Mesothelial cell of epicardium (in vitro differentiated cells): ENCODE measurements around the gene NPHP1. TPM values are rescaled to one million over a fixed set of nuclear protein-coding genes. Genes with fewer than 3 reads are reported as not detected.

Source experiments
- DNase-seq, 2 experiments: peaks; one replicate each; pipeline ENCODE4 v3.0.0; 2021; ENCODE audit warnings: low spot score in 2 of 2; ENCODE audit not compliant: unreplicated experiment in 2 of 2
- H3K27ac Mint-ChIP-seq: 2 replicates; pipeline ENCODE4 v1.8.0; 2021; ENCODE audit warnings: mixed read lengths
- H3K27me3 Mint-ChIP-seq: 2 replicates; pipeline ENCODE4 v1.8.0; 2021; ENCODE audit warnings: low read depth, mixed read lengths
- H3K36me3 Mint-ChIP-seq: 2 replicates; pipeline ENCODE4 v1.8.0; 2021; ENCODE audit warnings: mixed read lengths
- H3K4me1 Mint-ChIP-seq: 2 replicates; pipeline ENCODE4 v1.8.0; 2021; ENCODE audit warnings: mixed read lengths
- H3K4me3 Mint-ChIP-seq: 2 replicates; pipeline ENCODE4 v1.8.0; 2021; ENCODE audit warnings: mild to moderate bottlenecking, moderate library complexity, mixed read lengths
- H3K9me3 Mint-ChIP-seq: 2 replicates; pipeline ENCODE4 v1.8.0; 2021; ENCODE audit warnings: mixed read lengths
- CTCF ChIP-seq: fragments of 200-600 bp; sonication (generic); IDR thresholded peaks from one replicate; pipeline ENCODE4 v1.5.0; 2021; ENCODE audit warnings: antibody characterized with exemption; ENCODE audit not compliant: unreplicated experiment
- total RNA-seq: library from RNA; stranded (reverse); gene quantifications from 3 replicates; pipeline ENCODE4 v1.2.1, GENCODE V29; 2021

Gene NPHP1
- total RNA-seq, 1 donor from 2014 or later, result 5.1 TPM

GRCh38 chr2:110107092-110108079, 97.4 kb downstream of the NPHP1 start:
- Mint-ChIP-seq H3K36me3 (peaks cover 10% of the 10 kb centered on the region), H3K27ac (no peak overlapping the region), H3K27me3 (peaks cover 32% of the 10 kb centered on the region), H3K9me3 (peaks cover 49% of the 10 kb centered on the region), H3K4me1 (peaks cover 36% of the 10 kb centered on the region), H3K4me3 (no peak overlapping the region)
- no peak for TF ChIP-seq CTCF
- no peak for DNase-seq

DNA sequence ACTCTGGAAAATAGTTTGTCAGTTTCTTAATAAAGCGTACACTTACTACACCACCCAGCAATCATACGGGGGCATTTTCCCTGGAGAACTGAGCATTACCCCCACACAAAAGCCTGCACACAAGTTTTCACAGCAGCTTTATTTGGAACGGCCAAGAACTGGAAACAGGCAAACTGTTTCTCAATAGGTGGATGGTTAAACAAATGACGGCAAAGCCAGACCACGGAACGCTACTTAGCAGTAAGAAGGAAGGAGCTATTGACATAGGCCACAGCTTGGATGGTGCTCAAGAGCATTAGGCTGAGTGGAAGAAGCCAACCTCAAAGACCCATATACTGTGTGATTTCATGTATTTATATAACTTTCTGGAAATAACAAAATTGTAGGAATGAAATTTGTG, 98.2 kb downstream of the NPHP1 start:
- DNase-seq, result no peak
- peaks cover 10% of the 10 kb centered on the region for H3K36me3 Mint-ChIP-seq
- H3K27me3 Mint-ChIP-seq, result peaks cover 26% of the 10 kb centered on the region
- no peak overlapping the region for H3K27ac Mint-ChIP-seq
- peaks cover 44% of the 10 kb centered on the region for H3K4me1 Mint-ChIP-seq
- TF ChIP-seq CTCF, result no peak
- H3K4me3 Mint-ChIP-seq, result no peak overlapping the region
- H3K9me3 Mint-ChIP-seq, result peaks cover 42% of the 10 kb centered on the region

GRCh38 chr2:110105608-110106467, 99.0 kb downstream of the NPHP1 start:
- Mint-ChIP-seq H3K9me3 (peaks cover 34% of the 10 kb centered on the region), H3K27me3 (peaks cover 19% of the 10 kb centered on the region), H3K27ac (peak overlapping the region; percentile 84), H3K4me1 (peaks cover 51% of the 10 kb centered on the region), H3K36me3 (peaks cover 10% of the 10 kb centered on the region), H3K4me3 (no peak overlapping the region)
- no peak for TF ChIP-seq CTCF
- DNase-seq, result no peak

- Mint-ChIP-seq H3K9me3 (peaks cover 28% of the 10 kb centered on the region), H3K4me1 (peaks cover 55% of the 10 kb centered on the region), H3K27ac (peak overlapping the region; percentile 67), H3K36me3 (peaks cover 7% of the 10 kb centered on the region), H3K4me3 (no peak overlapping the region), H3K27me3 (peaks cover 13% of the 10 kb centered on the region)
- no peak for DNase-seq
- no peak for TF ChIP-seq CTCF
Measured at GRCh38 chr2:110105183-110105582, 99.6 kb downstream of the NPHP1 start.

- Mint-ChIP-seq H3K9me3 (peaks cover 20% of the 10 kb centered on the region), H3K27me3 (peaks cover 6% of the 10 kb centered on the region), H3K4me3 (no peak overlapping the region), H3K36me3 (peaks cover 6% of the 10 kb centered on the region), H3K4me1 (peaks cover 58% of the 10 kb centered on the region), H3K27ac (peak overlapping the region; percentile 16)
- no peak for TF ChIP-seq CTCF
- no peak for DNase-seq
Measured at GRCh38 chr2:110104025-110104771, 100.6 kb downstream of the NPHP1 start.
